ENCODE results near the gene PPP1R9A. TPM values are rescaled to one million over a fixed set of nuclear protein-coding genes. Genes with fewer than 3 reads are reported as not detected.

The PPP1R9A gene
- total RNA-seq, 1 donor from 2014 or later, result 0.85 TPM

DNA sequence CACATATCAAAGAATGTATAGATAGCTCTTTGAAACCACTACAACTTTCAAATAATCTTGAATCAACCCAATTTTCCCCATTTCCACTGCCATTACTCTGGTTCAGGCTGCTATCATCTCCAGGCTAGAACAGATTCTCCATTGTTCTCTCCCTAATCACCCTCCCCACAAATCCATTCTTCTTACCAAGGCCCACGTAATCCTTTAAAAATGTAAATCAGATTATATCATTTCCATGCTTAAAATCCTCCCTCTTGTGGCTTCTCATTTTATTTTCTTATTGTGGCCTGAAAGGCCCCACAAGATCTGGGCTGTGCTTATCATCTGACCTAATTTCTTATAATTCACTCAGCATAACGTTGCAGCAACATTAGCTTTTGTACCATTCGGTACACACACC, 420.0 kb downstream of the PPP1R9A start:
- Histone ChIP-seq H3K27me3 (no peaks in the 10 kb centered on the region), H3K9me3 (no peaks in the 10 kb centered on the region), H3K36me3 (no peaks in the 10 kb centered on the region), H3K4me1 (no peaks in the 10 kb centered on the region), H3K4me3 (no peak overlapping the region), H3K27ac (no peak overlapping the region)
- TF ChIP-seq, protein P1, sequence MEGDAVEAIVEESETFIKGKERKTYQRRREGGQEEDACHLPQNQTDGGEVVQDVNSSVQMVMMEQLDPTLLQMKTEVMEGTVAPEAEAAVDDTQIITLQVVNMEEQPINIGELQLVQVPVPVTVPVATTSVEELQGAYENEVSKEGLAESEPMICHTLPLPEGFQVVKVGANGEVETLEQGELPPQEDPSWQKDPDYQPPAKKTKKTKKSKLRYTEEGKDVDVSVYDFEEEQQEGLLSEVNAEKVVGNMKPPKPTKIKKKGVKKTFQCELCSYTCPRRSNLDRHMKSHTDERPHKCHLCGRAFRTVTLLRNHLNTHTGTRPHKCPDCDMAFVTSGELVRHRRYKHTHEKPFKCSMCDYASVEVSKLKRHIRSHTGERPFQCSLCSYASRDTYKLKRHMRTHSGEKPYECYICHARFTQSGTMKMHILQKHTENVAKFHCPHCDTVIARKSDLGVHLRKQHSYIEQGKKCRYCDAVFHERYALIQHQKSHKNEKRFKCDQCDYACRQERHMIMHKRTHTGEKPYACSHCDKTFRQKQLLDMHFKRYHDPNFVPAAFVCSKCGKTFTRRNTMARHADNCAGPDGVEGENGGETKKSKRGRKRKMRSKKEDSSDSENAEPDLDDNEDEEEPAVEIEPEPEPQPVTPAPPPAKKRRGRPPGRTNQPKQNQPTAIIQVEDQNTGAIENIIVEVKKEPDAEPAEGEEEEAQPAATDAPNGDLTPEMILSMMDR (IDR thresholded peaks at IDR 0.05), result no peak
- no peak for DNase-seq (ENCODE audit: low spot score in 2 of 2)
- intact Hi-C loops (cut with DNase I), result no loop called here

DNA sequence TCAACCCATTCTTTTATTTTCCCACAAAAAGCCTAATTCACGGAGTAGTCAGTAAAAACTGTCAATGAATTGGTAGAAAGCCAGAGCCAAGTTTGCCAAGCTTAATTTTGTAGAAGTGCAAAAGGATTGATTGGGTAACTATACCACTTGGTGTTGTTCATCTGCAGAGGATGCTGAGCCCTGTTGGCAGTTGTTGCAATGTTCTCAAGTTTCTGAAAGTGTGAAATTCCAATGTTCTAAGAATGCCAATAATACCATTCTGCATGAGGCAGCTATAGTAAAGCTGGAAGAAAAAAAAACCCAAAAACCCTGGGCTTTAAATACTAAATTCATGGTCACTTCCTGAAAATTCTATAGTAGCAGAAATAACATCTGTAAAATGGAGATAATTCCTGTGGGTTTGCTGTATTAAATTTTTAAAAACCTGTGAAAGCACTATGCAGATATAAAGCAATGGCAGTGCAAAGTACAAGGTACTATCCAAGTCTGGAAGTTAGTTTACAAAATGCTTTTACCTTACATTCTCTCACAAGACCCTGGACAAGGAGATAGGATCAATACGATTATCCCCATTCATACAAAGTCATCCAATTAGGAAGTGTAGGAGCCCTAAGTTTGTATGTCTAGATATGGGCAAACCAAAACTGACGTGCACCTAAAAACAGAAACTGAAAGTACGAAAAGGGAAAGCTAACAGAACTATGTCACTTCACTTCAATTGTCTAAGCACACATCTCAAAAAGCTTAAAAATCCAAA, 423.0 kb downstream of the PPP1R9A start:
- DNase-seq (ENCODE audit: low spot score in 2 of 2), result no peak
- TF ChIP-seq, protein P1 (IDR thresholded peaks at IDR 0.05), result no peak
- Histone ChIP-seq H3K4me1 (no peaks in the 10 kb centered on the region), H3K36me3 (no peaks in the 10 kb centered on the region), H3K27ac (no peak overlapping the region), H3K9me3 (no peaks in the 10 kb centered on the region), H3K4me3 (peak overlapping the region; percentile 43 to 47), H3K27me3 (no peaks in the 10 kb centered on the region)
- intact Hi-C loops (cut with DNase I), result no loop called here

DNA sequence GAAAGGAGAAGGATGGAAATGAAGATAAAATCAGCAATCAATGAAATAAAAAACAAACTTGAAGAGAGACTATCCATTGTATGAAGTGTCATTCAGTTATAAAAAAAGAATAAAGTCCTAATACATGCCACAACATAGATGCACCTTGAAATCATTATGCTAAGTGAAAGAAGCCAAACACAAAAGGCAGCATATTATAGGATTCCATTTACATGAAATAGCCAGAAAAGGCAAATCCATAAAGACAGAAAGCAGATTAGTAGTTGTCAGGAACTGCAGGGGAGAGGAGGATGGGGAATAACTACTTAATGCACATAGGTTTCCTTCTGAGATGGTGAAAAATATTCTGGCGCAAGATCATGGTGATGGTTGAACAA, 423.6 kb downstream of the PPP1R9A start:
- Histone ChIP-seq H3K9me3 (no peaks in the 10 kb centered on the region), H3K27ac (no peak overlapping the region), H3K27me3 (no peaks in the 10 kb centered on the region), H3K4me3 (peak overlapping the region; percentile 43 to 47), H3K4me1 (no peaks in the 10 kb centered on the region), H3K36me3 (no peaks in the 10 kb centered on the region)
- intact Hi-C loops (cut with DNase I), result no loop called here
- DNase-seq (ENCODE audit: low spot score in 2 of 2), result no peak
- TF ChIP-seq, protein P1 (IDR thresholded peaks at IDR 0.05), result no peak

DNA sequence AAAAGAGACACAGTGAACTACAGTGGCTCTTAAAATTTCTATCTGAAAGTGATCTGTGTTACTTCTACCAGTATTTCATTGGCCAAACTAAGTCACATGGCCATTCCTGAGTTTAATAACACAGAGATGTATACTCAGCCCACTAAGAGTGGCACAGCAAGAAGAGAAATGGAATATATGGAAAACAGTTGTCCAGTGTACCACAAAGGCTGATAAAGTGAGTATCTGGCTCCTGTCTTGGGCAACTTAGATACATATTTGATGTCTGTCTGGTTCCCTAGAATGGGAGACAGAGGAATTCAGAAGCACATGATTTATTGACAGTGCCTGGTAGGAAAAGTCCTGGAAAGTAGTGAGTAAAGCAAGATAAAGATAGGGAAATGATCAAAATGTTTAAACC, 427.1 kb downstream of the PPP1R9A start:
- intact Hi-C loops (cut with DNase I), result no loop called here

DNA sequence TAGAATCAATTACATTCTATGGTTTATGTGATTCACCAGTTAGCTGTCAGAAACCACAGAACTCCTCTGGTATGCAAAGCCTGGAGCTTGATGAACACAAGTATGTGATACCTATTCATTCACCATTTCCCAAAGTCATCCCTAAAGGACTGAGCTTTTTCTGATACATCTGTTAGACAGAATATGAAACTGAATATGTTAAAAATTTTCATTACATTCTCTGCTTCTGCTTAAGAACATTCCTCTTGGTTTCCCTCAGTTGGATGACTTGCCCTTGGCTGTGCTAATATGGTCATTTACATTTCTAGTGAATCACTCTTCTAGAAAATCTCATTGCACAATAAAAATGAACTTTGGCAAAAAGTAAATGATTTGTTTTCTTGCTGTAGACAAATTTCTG, 427.7 kb downstream of the PPP1R9A start:
- no peak for DNase-seq (ENCODE audit: low spot score in 2 of 2)
- intact Hi-C loops (cut with DNase I), result no loop called here
- Histone ChIP-seq H3K27me3 (no peaks in the 10 kb centered on the region), H3K4me1 (no peaks in the 10 kb centered on the region), H3K4me3 (no peak overlapping the region), H3K36me3 (no peaks in the 10 kb centered on the region), H3K9me3 (no peaks in the 10 kb centered on the region), H3K27ac (no peak overlapping the region)
- TF ChIP-seq, protein P1 (IDR thresholded peaks at IDR 0.05), result no peak

More for the DNA sequence above, 427.1 kb downstream of the PPP1R9A start:
- TF ChIP-seq, protein P1 (IDR thresholded peaks at IDR 0.05), result no peak
- H3K36me3 ChIP-seq, result no peaks in the 10 kb centered on the region
- DNase-seq (ENCODE audit: low spot score in 2 of 2), result no peak
- no peak overlapping the region for H3K27ac ChIP-seq
- no peaks in the 10 kb centered on the region for H3K9me3 ChIP-seq
- H3K4me3 ChIP-seq, result no peak overlapping the region
- no peaks in the 10 kb centered on the region for H3K27me3 ChIP-seq
- H3K4me1 ChIP-seq, result no peaks in the 10 kb centered on the region

Data from ascending aorta (tissue), 2 donors.